GM21825 (cell line): Measurements from ENCODE around the gene GGTLC3.
"Not testable (repeated sequence)": the region's sequence is repeated elsewhere in the genome, so short reads cannot be mapped to it uniquely, and the experiment has no call there.

ENCODE experiments used
- ATAC-seq: cut with Tn5 transposase; IDR thresholded peaks from one replicate; pipeline ENCODE4 v1.9.1; 2021; ENCODE audit warnings: mild to moderate bottlenecking, moderate library complexity; ENCODE audit not compliant: unreplicated experiment

GGTLC3 gene

GRCh38 chr22:18522762-18523161, 4.8 kb upstream of the GGTLC3 start:
- not testable (repeated sequence) for ATAC-seq

DNA sequence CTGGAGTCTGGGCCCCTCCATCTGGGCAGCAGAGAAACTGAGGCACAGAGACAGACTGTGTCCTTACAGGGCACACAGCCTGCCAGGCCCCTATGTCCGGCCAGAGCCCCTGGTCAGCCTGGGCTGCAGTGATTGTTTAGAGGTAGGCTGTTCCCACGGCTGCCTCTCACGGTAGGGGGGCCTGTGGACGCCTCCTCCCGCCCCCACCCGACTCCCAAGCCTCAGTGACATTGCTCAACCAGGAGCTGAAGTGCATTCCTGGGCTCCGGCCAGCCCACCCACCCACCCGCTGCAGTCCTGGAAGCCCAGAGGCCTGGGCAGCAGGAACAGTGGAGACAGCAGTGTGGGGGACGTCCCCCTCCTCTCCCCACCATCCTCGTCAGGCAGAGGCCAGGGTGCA, 4.5 kb downstream of the GGTLC3 start:
- ATAC-seq: not testable (repeated sequence)

- ATAC-seq: not testable (repeated sequence)
Measured at GRCh38 chr22:18512378-18512777, 5.6 kb downstream of the GGTLC3 start.

- not testable (repeated sequence) for ATAC-seq
Measured at GRCh38 chr22:18511327-18511726, 6.6 kb downstream of the GGTLC3 start.

GRCh38 chr22:18496227-18496626, 21.7 kb downstream of the GGTLC3 start:
- not testable (repeated sequence) for ATAC-seq
